Camera-type eye (tissue), 1 donor: ENCODE data around the gene CYP20A1. TPM values are rescaled to one million over a fixed set of nuclear protein-coding genes. Genes with fewer than 3 reads are reported as not detected.

ENCODE experiments used
- total RNA-seq: library from RNA; depleted of rRNA; stranded (reverse); fragments of >200 nt; gene quantifications from one replicate; pipeline ENCODE4 v1.2.3, GENCODE V29; 2014

The CYP20A1 gene
- total RNA-seq, result 42.8 TPM

GRCh38 chr2:203238704-203239526, at the start of gene CYP20A1:
Gene CYP20A1 (plus strand): TSS chr2:203239018. CDS start chr2:203239063, 45 bp downstream.

DNA sequence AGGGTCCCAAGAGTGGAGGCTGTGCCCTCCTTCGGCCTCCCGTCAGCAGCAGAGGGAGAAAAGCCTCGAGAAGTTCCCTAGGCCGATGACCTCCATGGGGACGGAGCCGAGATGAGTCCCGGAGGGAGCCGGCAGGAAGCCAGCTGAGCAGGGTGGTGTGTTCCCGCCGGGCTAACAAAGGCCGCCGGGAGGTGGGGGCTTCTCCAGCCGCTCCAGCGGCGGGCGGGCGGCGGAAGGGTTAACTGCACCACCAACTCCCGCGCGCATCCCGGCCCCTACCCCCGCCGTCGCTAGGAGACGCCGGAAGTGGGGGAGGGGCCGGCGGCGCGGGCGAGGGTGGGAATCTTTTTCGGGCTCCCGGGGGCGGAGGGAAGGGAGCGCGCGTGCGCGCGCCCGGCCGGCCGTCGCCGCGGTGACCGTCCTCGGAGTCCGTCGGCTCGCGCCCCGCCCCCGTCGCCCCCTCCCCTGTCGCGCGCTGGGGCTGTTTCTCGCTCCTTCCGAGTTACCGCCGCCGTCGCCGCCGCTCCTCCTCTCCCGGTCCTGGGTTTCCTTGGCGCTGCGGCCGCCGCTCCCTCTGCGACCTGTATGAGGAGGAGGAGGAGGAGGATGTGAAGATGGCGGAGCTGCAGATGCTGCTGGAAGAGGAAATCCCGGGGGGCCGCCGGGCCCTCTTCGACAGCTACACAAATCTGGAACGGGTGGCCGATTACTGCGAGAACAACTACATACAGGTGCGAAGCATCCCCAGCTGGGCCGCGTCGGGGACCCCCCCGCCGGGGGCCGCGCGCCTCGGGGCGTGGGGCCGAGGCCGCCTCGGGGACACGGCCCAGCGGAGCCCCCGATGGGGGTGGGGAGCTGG, 89.3 kb downstream of the CYP20A1 start, which contains the start of gene ABI2:
ABI2 (plus strand) TSS at position 494 of the 859 bp plus-strand sequence; CDS start at position 615, 121 bp downstream.

Other genes with a start within 250 kb of the CYP20A1 start
- 61.7 TPM for gene NBEAL1, start 224.1 kb upstream of the CYP20A1 start, total RNA-seq
- 118 TPM for gene ABI2, start 89.4 kb downstream of the CYP20A1 start, total RNA-seq